ENCODE data around the gene MOG.

- TF ChIP-seq CTCF (IDR thresholded peaks at IDR 0.05; ENCODE audit: low read depth, low read length) = no peak
- no peak for TF ChIP-seq EZH2phosphoT487 (IDR thresholded peaks at IDR 0.05; ENCODE audit: low read depth)
Measured at GRCh38 chr6:29709188-29709587, 52.3 kb downstream of the MOG start.

Measured in OCI-LY3 (cell line).